Muscle layer of colon (tissue), 2 donors: ENCODE data around the gene SOD1.

ENCODE experiments used
- H3K27ac ChIP-seq: one replicate; pipeline ENCODE4 v1.7.0; 2013; ENCODE audit warnings: low read depth, mild to moderate bottlenecking, low read length, moderate library complexity
- H3K27me3 ChIP-seq, 2 donors: one replicate each; pipeline ENCODE4 v1.7.0; 2013; ENCODE audit warnings: low read length in 2 of 2, mild to moderate bottlenecking in 2 of 2; ENCODE audit not compliant: insufficient read depth in 2 of 2, control insufficient read depth in 1 of 2
- H3K36me3 ChIP-seq: one replicate; pipeline ENCODE4 v1.7.0; 2013; ENCODE audit warnings: mild to moderate bottlenecking, low read length; ENCODE audit not compliant: insufficient read depth
- H3K4me1 ChIP-seq: one replicate; pipeline ENCODE4 v1.7.0; 2013; ENCODE audit warnings: mild to moderate bottlenecking, low read length; ENCODE audit not compliant: insufficient read depth
- H3K4me3 ChIP-seq, 2 donors: one replicate each; pipeline ENCODE4 v1.7.0; 2013; ENCODE audit warnings: low read length in 2 of 2, low read depth in 1 of 2, mild to moderate bottlenecking in 1 of 2, moderate library complexity in 1 of 2
- H3K9ac ChIP-seq: one replicate; pipeline ENCODE4 v1.7.0; 2013; ENCODE audit warnings: low read length
- H3K9me3 ChIP-seq: one replicate; pipeline ENCODE4 v1.7.0; 2013; ENCODE audit warnings: mild to moderate bottlenecking, low read length
- donor health status: abdominal sarcoma.
- donor health status: Adenocarcinoma of cecum.

The SOD1 gene

DNA sequence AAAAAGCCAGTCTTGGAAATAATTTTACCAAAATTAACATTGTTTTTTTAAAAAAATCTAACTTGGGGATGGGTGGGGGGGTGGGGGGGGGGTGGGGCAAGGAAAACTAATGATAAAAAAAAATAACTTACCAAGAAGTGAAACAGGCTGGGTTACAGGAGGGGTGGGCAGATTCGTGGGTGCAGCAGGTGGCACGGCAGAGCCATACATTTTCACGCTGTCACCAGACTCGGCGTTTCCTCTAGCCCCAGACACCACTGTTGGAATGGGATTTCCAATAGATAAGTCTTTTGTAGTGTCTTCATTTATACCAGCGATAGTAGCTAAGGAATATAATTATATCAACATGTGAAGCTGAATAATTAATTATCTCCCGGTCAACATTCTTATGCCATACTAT is 25.4 kb downstream of the SOD1 start:
- H3K27ac ChIP-seq = no peak overlapping the region
- no peaks in the 10 kb centered on the region for H3K9me3 ChIP-seq
- H3K4me3 ChIP-seq = no peak overlapping the region
- no peak overlapping the region for H3K9ac ChIP-seq
- H3K4me1 ChIP-seq = no peaks in the 10 kb centered on the region
- H3K27me3 ChIP-seq = no peaks in the 10 kb centered on the region
- H3K36me3 ChIP-seq = peaks cover 44% of the 10 kb centered on the region

DNA sequence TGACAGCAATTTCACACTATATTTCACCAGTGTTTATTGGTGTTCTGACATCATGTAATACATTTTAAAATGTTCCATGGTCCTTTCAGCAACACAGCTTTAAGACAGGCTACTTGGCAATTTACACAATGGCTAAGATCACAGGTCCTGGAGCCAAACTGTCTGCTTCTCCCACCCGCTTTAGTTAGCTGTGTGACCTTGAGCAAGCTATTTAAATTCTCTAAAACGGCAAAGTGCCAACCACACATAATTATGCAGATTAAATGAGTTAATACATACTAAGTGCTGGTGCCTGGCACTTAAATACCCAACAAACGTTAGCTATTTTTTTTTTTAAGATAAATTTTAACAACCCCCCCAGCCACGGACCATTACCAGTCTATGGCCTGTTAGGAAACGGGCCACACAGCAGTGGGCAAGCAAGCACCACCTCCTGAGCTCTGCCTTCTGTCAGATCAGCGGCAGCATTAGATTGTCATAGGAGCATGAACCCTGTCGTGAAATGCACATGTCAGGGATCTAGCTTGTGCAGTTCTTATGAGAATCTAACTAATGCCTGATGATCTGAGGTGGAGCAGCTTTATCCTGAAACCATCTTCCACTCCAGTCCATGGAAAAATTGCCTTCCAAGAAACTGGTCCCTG is 26.9 kb downstream of the SOD1 start:
- Histone ChIP-seq H3K4me1 (no peaks in the 10 kb centered on the region), H3K36me3 (peaks cover 52% of the 10 kb centered on the region), H3K9ac (no peak overlapping the region), H3K4me3 (no peak overlapping the region), H3K27me3 (no peaks in the 10 kb centered on the region), H3K27ac (no peak overlapping the region), H3K9me3 (no peaks in the 10 kb centered on the region)

- peaks cover 60% of the 10 kb centered on the region for H3K36me3 ChIP-seq
- H3K4me1 ChIP-seq = no peaks in the 10 kb centered on the region
- no peaks in the 10 kb centered on the region for H3K27me3 ChIP-seq
- no peak overlapping the region for H3K9ac ChIP-seq
- no peaks in the 10 kb centered on the region for H3K9me3 ChIP-seq
- H3K4me3 ChIP-seq = no peak overlapping the region
- H3K27ac ChIP-seq = no peak overlapping the region
Observed at GRCh38 chr21:31687108-31687507, 27.6 kb downstream of the SOD1 start.

GRCh38 chr21:31688603-31689368 is 29.3 kb downstream of the SOD1 start:
- Histone ChIP-seq H3K36me3 (peaks cover 62% of the 10 kb centered on the region), H3K4me3 (no peak overlapping the region), H3K9me3 (no peaks in the 10 kb centered on the region), H3K4me1 (no peaks in the 10 kb centered on the region), H3K27ac (no peak overlapping the region), H3K27me3 (no peaks in the 10 kb centered on the region), H3K9ac (no peak overlapping the region)

- H3K27ac ChIP-seq = no peak overlapping the region
- H3K9ac ChIP-seq = no peak overlapping the region
- H3K9me3 ChIP-seq = no peaks in the 10 kb centered on the region
- no peaks in the 10 kb centered on the region for H3K27me3 ChIP-seq
- peaks cover 74% of the 10 kb centered on the region for H3K36me3 ChIP-seq
- no peak overlapping the region for H3K4me3 ChIP-seq
- no peaks in the 10 kb centered on the region for H3K4me1 ChIP-seq
Observed at GRCh38 chr21:31693222-31693621, 33.7 kb downstream of the SOD1 start.

- Histone ChIP-seq H3K36me3 (peaks cover 69% of the 10 kb centered on the region), H3K27me3 (no peaks in the 10 kb centered on the region), H3K9ac (no peak overlapping the region), H3K9me3 (no peaks in the 10 kb centered on the region), H3K4me3 (no peak overlapping the region), H3K27ac (no peak overlapping the region), H3K4me1 (no peaks in the 10 kb centered on the region)
Observed at GRCh38 chr21:31696424-31696823, 36.9 kb downstream of the SOD1 start.

- Histone ChIP-seq H3K36me3 (peaks cover 60% of the 10 kb centered on the region), H3K4me3 (no peak overlapping the region), H3K9me3 (no peaks in the 10 kb centered on the region), H3K4me1 (no peaks in the 10 kb centered on the region), H3K27ac (no peak overlapping the region), H3K27me3 (no peaks in the 10 kb centered on the region), H3K9ac (no peak overlapping the region)
Observed at GRCh38 chr21:31698461-31698860, 39.0 kb downstream of the SOD1 start.

DNA sequence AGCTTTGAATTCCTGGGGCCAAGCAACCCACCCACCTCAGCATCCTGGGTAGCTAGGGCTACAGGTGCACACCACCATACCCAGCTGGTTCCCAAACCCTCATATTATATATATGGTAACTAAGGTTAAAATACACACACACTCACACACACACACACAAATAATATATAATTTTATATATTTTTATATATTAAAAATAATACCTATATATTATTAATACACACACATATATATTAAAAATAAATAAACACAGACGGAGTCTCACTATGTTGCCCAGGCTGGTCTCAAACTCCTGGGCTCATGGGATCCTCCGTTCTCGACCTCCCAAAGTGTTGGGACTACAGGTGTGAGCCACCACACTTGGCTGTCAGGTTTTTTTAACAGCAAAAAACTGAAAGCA is 40.5 kb downstream of the SOD1 start:
- H3K36me3 ChIP-seq = peaks cover 50% of the 10 kb centered on the region
- no peaks in the 10 kb centered on the region for H3K9me3 ChIP-seq
- H3K4me1 ChIP-seq = no peaks in the 10 kb centered on the region
- no peaks in the 10 kb centered on the region for H3K27me3 ChIP-seq
- no peak overlapping the region for H3K4me3 ChIP-seq
- H3K27ac ChIP-seq = no peak overlapping the region
- H3K9ac ChIP-seq = no peak overlapping the region

- H3K4me1 ChIP-seq = peaks cover 23% of the 10 kb centered on the region
- no peak overlapping the region for H3K4me3 ChIP-seq
- no peak overlapping the region for H3K9ac ChIP-seq
- no peaks in the 10 kb centered on the region for H3K27me3 ChIP-seq
- no peaks in the 10 kb centered on the region for H3K9me3 ChIP-seq
- H3K36me3 ChIP-seq = peaks cover 13% of the 10 kb centered on the region
- no peak overlapping the region for H3K27ac ChIP-seq
Observed at GRCh38 chr21:31706562-31706961, 47.1 kb downstream of the SOD1 start.

DNA sequence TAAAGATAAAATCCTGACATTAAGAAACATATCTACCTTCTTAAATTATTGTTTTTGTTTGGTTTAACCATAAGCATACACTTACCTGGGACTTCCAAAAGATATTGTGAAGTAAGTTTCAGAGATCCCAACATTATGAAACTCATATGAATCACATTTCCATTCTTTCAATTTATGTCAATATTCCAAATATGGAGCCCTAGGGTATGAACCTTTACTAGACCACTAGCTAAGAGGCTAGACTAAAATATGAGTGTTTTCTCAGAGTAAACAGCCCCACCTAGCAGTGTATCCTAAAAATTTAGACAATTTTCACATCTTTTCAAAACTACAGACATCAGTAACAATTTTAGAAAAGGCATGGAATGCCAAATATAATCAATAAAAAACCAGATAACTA is 48.0 kb downstream of the SOD1 start:
- Histone ChIP-seq H3K9ac (no peak overlapping the region), H3K9me3 (no peaks in the 10 kb centered on the region), H3K36me3 (peaks cover 8% of the 10 kb centered on the region), H3K27ac (no peak overlapping the region), H3K27me3 (no peaks in the 10 kb centered on the region), H3K4me3 (no peak overlapping the region), H3K4me1 (peaks cover 23% of the 10 kb centered on the region)

GRCh38 chr21:31708541-31708940 is 49.0 kb downstream of the SOD1 start:
- peaks cover 4% of the 10 kb centered on the region for H3K36me3 ChIP-seq
- no peak overlapping the region for H3K4me3 ChIP-seq
- no peak overlapping the region for H3K9ac ChIP-seq
- no peaks in the 10 kb centered on the region for H3K9me3 ChIP-seq
- H3K27me3 ChIP-seq = no peaks in the 10 kb centered on the region
- peaks cover 23% of the 10 kb centered on the region for H3K4me1 ChIP-seq
- H3K27ac ChIP-seq = no peak overlapping the region

DNA sequence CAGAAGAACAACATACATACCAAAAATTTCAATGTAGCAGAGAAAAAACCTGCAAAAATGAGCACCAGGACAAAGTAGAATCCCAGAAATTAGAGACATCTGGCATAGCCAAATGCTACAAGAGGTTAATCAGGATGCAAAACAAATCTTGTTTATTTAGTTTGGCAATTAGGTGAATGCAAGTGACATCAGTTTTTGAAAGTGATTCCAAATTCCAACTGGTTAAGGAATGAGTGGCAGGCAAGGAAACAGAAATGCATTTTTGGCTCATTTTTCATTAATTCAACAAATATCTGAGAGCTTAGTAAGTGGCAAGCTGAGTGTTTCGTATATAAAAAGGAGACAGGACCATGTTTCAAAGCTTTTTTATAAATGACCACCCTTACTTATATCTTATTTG is 51.1 kb downstream of the SOD1 start:
- Histone ChIP-seq H3K27me3 (no peaks in the 10 kb centered on the region), H3K4me3 (no peak overlapping the region), H3K27ac (no peak overlapping the region), H3K4me1 (peaks cover 26% of the 10 kb centered on the region), H3K9ac (no peak overlapping the region), H3K9me3 (no peaks in the 10 kb centered on the region), H3K36me3 (no peaks in the 10 kb centered on the region)
